Measurements from ENCODE around the gene MINK1. TPM values are rescaled to one million over a fixed set of nuclear protein-coding genes. Genes with fewer than 3 reads are reported as not detected.

MINK1 gene
- total and polyA plus RNA-seq, 2 of the 13 experiments (the other 11 are each of a cell fraction or from before 2014, with no cell fraction given) = 17.2 to 63.9 TPM

DNA sequence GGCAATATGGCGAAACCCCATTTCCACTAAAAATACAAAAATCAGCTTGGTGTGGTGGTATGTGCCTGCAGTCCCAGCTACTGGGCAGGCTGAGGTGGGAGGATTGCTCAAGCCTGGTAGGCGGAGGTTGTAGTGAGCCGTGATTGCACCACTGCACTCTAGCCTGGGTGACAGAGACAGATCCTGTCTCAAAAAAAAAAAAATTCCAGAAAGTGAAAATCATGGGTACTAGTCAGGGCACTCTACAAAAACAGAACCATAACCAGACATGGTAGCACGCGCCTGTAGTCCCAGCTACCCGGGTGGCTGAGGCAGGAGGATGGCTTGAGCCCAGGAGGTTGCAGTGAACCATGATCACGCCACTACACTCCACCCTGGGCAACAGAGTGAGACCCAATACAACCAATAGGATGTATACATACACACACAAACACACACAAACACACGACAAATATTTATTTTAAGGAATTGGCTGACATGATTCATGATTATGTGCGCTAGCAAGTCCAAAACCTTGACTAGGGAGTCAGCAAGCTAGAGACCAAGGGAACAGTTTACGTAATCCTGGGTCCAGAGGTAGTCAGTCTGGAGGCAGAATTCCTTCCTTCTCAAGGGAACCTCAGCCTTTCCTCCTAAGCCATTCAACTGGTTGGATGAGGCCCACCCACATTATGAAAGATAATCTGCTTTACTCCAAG is 87.4 kb downstream of the MINK1 start (continued):
- TF ChIP-seq, protein P1, sequence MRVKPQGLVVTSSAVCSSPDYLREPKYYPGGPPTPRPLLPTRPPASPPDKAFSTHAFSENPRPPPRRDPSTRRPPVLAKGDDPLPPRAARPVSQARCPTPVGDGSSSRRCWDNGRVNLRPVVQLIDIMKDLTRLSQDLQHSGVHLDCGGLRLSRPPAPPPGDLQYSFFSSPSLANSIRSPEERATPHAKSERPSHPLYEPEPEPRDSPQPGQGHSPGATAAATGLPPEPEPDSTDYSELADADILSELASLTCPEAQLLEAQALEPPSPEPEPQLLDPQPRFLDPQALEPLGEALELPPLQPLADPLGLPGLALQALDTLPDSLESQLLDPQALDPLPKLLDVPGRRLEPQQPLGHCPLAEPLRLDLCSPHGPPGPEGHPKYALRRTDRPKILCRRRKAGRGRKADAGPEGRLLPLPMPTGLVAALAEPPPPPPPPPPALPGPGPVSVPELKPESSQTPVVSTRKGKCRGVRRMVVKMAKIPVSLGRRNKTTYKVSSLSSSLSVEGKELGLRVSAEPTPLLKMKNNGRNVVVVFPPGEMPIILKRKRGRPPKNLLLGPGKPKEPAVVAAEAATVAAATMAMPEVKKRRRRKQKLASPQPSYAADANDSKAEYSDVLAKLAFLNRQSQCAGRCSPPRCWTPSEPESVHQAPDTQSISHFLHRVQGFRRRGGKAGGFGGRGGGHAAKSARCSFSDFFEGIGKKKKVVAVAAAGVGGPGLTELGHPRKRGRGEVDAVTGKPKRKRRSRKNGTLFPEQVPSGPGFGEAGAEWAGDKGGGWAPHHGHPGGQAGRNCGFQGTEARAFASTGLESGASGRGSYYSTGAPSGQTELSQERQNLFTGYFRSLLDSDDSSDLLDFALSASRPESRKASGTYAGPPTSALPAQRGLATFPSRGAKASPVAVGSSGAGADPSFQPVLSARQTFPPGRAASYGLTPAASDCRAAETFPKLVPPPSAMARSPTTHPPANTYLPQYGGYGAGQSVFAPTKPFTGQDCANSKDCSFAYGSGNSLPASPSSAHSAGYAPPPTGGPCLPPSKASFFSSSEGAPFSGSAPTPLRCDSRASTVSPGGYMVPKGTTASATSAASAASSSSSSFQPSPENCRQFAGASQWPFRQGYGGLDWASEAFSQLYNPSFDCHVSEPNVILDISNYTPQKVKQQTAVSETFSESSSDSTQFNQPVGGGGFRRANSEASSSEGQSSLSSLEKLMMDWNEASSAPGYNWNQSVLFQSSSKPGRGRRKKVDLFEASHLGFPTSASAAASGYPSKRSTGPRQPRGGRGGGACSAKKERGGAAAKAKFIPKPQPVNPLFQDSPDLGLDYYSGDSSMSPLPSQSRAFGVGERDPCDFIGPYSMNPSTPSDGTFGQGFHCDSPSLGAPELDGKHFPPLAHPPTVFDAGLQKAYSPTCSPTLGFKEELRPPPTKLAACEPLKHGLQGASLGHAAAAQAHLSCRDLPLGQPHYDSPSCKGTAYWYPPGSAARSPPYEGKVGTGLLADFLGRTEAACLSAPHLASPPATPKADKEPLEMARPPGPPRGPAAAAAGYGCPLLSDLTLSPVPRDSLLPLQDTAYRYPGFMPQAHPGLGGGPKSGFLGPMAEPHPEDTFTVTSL (CRISPR knock-in tag; IDR thresholded peaks at IDR 0.05; ENCODE audit: borderline replicate concordance) = no peak
- TF ChIP-seq, protein P2, sequence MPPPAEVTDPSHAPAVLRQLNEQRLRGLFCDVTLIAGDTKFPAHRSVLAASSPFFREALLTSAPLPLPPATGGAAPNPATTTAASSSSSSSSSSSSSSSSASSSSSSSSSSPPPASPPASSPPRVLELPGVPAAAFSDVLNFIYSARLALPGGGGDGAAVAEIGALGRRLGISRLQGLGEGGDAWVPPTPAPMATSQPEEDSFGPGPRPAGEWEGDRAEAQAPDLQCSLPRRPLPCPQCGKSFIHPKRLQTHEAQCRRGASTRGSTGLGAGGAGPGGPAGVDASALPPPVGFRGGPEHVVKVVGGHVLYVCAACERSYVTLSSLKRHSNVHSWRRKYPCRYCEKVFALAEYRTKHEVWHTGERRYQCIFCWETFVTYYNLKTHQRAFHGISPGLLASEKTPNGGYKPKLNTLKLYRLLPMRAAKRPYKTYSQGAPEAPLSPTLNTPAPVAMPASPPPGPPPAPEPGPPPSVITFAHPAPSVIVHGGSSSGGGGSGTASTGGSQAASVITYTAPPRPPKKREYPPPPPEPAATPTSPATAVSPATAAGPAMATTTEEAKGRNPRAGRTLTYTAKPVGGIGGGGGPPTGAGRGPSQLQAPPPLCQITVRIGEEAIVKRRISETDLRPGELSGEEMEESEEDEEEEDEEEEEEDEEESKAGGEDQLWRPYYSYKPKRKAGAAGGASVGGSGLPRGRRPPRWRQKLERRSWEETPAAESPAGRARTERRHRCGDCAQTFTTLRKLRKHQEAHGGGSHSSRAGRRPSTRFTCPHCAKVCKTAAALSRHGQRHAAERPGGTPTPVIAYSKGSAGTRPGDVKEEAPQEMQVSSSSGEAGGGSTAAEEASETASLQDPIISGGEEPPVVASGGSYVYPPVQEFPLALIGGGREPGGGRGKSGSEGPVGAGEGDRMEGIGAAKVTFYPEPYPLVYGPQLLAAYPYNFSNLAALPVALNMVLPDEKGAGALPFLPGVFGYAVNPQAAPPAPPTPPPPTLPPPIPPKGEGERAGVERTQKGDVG (CRISPR knock-in tag; IDR thresholded peaks at IDR 0.05; ENCODE audit: borderline replicate concordance) = no peak
- TF ChIP-seq ZZZ3 (CRISPR knock-in tag; IDR thresholded peaks at IDR 0.05; ENCODE audit: borderline replicate concordance) (no peak), SALL1 (CRISPR knock-in tag; IDR thresholded peaks at IDR 0.05) (peak; percentile 36; the same call in 1 of the 2 replicates), ZNF331 (CRISPR knock-in tag; IDR thresholded peaks at IDR 0.05) (no peak; the same call in 1 of the 2 replicates), ZNF274 (CRISPR knock-in tag; IDR thresholded peaks at IDR 0.05) (no peak), TAF1 (CRISPR knock-in tag; IDR thresholded peaks at IDR 0.05) (no peak), SOX6 (IDR thresholded peaks at IDR 0.05) (no peak), SOX6 (CRISPR knock-in tag; IDR thresholded peaks at IDR 0.05) (peak; percentile 26; the same call in 1 of the 2 replicates)
- TF ChIP-seq, protein P3, sequence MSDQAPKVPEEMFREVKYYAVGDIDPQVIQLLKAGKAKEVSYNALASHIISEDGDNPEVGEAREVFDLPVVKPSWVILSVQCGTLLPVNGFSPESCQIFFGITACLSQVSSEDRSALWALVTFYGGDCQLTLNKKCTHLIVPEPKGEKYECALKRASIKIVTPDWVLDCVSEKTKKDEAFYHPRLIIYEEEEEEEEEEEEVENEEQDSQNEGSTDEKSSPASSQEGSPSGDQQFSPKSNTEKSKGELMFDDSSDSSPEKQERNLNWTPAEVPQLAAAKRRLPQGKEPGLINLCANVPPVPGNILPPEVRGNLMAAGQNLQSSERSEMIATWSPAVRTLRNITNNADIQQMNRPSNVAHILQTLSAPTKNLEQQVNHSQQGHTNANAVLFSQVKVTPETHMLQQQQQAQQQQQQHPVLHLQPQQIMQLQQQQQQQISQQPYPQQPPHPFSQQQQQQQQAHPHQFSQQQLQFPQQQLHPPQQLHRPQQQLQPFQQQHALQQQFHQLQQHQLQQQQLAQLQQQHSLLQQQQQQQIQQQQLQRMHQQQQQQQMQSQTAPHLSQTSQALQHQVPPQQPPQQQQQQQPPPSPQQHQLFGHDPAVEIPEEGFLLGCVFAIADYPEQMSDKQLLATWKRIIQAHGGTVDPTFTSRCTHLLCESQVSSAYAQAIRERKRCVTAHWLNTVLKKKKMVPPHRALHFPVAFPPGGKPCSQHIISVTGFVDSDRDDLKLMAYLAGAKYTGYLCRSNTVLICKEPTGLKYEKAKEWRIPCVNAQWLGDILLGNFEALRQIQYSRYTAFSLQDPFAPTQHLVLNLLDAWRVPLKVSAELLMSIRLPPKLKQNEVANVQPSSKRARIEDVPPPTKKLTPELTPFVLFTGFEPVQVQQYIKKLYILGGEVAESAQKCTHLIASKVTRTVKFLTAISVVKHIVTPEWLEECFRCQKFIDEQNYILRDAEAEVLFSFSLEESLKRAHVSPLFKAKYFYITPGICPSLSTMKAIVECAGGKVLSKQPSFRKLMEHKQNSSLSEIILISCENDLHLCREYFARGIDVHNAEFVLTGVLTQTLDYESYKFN (CRISPR knock-in tag; conservative IDR thresholded peaks at IDR 0.05) = peak; percentile 60
- TF ChIP-seq, protein P4, sequence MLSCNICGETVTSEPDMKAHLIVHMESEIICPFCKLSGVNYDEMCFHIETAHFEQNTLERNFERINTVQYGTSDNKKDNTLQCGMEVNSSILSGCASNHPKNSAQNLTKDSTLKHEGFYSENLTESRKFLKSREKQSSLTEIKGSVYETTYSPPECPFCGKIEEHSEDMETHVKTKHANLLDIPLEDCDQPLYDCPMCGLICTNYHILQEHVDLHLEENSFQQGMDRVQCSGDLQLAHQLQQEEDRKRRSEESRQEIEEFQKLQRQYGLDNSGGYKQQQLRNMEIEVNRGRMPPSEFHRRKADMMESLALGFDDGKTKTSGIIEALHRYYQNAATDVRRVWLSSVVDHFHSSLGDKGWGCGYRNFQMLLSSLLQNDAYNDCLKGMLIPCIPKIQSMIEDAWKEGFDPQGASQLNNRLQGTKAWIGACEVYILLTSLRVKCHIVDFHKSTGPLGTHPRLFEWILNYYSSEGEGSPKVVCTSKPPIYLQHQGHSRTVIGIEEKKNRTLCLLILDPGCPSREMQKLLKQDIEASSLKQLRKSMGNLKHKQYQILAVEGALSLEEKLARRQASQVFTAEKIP (CRISPR knock-in tag; IDR thresholded peaks at IDR 0.05; ENCODE audit: borderline replicate concordance) = no peak
- TF ChIP-seq, protein P5, sequence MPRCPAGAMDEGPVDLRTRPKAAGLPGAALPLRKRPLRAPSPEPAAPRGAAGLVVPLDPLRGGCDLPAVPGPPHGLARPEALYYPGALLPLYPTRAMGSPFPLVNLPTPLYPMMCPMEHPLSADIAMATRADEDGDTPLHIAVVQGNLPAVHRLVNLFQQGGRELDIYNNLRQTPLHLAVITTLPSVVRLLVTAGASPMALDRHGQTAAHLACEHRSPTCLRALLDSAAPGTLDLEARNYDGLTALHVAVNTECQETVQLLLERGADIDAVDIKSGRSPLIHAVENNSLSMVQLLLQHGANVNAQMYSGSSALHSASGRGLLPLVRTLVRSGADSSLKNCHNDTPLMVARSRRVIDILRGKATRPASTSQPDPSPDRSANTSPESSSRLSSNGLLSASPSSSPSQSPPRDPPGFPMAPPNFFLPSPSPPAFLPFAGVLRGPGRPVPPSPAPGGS (CRISPR knock-in tag; IDR thresholded peaks at IDR 0.05) = 0 out of 2 replicates have a peak, but pooled peaks have one; percentile 28
